Activated CD4-positive, alpha-beta T cell treated with anti-CD3 and anti-CD28 coated beads, Interleukin-2, Interleukin-6, amounts not matched to agents 100 ng/mL and 50 ng/mL, durations not matched to agents 16 hours and 8 hours (primary cell): Measurements from ENCODE around the gene POLA1.

Experiments
- DNase-seq: peaks from one replicate; pipeline ENCODE4 v3.0.0-alpha.2; 2020

Gene POLA1

DNA sequence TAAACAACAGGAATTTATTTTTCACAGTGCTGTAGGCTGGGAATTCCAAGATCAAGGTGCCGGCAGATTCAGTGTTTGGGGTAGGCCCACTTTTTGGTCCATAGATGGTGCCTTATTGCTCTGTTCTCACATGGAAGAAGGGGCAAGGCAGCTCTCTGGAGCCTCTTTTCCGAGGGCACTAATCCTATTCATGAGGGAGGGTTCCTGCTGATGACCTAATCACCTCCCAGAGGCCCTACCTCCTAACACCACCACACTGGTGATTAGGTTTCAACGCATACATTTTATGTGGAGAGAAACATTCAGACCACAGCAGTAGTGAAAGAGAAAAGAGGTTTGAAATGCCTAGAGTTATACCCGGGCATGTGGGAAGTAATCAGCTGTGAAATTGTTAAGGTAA, 1.4 kb upstream of the POLA1 start:
- no peak for DNase-seq

DNA sequence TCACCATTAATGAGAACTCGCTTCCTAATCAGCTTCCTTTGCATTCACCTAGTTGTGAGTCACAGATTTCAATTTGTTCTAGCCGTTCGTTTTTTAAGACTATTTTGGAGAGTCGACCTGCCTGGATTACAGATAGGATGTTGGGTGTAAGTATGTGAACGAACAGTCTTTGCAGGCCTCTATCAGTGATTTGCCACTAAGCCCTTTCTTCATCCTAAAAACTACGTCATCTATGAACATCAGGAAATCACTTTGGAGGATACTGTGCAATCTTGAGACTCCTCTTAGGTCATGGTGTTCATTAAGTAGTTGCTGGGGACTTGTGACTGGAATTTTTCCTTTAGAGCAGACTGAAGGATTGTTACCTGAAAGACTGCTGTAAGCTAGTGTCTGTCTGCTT, 1.1 kb downstream of the POLA1 start:
- DNase-seq = no peak

DNA sequence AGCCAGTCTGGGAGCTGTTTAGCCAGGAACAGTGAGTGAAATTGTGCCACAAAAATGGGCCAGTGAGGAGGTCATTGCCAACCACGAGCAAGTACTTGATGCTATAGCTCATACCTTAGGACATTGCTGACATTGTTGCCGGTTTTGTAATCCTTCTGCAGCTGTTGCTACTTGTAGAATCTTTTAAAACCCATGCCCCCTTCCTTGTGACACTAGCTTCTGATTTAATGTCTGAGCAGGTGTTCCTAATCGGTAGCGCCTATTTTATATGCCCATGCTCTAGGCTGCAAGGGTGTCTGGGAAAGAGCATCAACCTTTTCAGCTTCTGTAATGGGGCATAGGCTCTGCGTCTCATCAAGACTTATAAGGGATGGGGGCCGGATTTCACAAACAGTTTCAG, 2.6 kb downstream of the POLA1 start:
- no peak for DNase-seq

DNA sequence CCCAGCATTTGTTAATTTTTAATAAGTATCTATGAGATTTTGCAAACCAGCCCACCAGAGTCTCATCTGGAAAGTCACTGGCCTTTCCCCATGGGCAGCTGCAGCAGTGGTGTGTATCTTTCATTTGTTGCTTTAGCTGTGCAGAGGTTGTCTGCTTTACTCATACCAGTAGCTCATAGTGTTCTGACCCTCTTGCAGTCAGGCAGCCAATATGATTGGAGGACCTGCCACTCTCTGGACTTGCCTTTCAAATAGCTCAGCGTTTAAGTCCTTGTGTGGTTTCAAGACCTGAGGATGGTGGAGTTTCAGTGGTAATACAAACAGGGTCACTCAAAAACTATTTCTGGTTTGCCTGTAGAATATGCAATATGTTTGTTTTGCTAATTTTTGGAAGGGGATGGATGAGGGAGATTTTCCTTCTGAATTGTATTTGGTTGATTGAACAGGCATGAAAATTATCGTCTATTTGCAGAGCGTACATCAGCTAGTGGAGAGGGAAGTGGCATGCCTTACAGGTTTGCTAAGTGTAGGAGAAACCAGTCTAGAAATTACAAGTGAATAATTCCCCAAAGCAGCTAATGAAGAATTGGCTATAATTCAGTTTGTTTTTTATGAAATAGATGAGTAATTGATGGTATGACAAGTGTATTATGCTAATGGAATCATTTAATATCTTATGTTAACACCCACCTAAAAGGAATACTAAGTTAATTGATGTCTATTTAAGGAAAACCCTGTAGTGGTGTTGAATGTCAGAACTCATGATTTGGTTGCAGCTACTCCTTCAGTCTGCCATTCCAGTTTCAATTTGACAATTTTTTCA, 8.9 kb downstream of the POLA1 start:
- DNase-seq = no peak

DNA sequence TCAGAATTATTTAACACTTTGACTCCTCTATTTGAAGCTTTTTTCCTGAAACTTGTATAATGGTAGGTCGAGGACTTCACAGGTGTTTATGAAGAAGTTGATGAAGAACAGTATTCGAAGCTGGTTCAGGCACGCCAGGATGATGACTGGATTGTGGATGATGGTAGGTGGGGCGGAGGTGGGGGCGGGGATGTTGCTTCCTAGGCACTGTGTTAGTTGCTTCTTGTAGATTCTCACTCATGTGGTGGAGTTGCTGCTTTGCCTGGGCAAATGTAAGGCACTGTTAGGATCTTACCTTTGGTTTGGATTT, 9.4 kb downstream of the POLA1 start:
- no peak for DNase-seq

DNA sequence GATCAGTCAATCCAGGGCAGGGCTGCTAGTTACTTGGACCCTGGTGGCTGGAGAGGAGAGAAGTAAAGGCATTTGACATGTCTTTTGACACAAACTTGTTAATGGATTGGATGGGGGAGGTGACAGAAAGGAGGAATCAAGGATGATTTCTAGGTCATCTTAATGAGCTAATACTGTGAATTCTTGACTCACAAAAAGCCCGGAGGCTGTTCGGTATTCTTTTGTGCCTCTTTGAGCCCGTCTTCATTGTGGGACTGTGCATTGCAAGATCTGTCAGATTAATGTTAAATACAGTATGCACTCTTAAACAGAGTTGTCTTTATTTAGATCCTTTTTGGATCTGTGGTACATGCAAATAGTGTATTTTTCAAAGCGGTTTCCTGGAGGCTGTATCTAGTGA, 25.1 kb downstream of the POLA1 start:
- no peak for DNase-seq

DNA sequence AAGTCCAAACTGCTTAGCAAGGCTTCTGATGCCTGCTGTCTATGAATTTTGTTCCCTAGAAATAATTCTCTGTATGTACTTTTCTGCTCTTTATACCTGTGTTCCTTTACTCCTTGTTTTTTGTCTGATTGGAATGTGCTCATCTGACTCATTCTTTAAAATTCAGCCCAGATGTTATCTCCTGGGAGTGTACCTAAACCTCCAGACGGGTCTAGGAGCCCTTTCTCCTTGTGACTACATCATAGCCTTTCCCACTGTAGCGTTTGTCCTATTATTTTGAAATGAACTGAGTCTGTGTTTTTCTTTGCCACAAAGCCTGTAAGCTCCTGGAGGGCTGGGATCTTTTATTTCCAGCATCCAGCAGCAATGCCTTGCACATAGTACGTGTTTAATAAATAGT, 26.3 kb downstream of the POLA1 start:
- DNase-seq = no peak

DNA sequence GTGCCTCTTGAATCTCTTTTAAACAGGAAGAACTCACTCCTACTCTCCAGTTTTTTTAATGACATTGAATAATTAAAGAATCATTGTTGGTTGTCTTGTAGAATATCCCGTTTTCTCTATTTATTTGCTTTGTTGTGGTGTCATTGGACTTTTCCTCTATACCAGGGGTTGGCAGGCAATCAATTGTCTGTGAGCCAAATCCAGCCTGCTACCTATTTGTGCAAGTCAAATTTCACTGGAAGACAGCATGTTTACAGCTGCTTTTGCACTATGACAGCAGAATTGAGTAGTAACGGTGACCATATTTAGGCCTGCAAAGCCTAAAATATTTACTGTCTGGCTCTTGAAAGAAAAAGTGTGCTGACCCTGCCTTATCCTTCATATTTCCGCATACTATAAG, 34.8 kb downstream of the POLA1 start:
- DNase-seq = no peak

DNA sequence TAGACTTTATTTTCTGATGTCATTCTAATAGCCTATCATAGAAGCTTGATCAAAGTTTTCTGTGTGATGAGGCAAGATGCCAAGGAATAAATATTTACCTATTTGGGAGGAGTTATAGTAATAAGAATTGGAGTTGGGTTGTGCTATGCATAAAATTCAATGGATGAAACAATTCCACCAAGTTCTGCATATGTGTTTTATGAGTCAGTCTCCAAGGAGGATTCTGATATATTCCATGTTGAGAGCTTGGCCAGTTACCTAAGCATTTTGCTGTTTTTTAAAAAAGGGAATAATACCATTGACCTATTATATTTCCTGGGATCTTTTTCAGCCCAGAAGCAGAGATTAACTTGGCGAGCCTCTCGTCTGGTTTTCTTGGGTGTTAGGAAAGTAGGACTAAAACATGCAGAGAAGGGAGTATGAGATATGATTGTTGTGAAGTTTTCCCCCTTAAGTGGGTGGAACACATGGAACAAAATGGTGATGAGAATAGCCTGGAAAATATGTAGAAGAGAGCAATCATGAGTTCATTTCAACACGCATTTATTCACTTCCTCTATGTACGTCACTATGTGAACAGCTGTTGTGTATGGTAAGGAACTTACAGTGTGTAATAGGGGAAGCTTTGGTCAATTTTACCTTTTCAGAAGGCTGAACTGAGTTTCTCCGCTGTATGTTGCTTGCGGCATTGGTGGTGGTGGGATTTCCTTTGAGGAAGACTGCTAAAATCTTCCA, 39.2 kb downstream of the POLA1 start:
- DNase-seq = no peak

DNA sequence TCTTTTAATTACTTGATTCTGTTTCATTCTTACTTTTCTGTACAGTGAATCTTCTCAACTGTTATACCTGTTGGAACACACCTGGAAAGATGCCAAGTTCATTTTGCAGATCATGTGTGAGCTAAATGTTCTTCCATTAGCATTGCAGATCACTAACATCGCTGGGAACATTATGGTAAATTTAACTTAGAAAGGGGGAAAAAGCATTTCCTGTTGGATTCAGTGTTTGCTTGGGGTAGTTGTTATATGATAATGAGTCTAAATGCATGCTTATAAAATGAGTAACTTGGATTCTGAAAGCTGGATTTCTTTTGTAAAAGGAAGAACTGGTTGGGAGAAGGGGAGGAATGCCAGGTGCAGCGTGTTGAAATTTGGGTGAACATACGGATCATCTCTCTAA, 47.6 kb downstream of the POLA1 start:
- no peak for DNase-seq

DNA sequence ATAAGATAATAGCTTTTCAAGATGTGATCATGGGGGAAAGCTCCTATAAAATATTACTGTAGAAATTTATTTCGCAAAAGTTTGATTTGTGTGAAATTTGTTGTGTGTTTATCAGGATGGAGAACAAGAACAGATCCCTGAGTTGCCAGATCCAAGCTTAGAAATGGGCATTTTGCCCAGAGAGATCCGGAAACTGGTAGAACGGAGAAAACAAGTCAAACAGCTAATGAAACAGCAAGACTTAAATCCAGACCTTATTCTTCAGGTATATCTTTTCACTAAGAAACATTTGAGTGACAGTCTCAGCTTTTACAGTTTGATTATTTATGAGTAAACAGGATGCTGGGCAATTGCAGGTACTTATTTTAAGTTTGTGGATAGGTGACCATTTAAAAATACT, 54.5 kb downstream of the POLA1 start:
- no peak for DNase-seq

DNA sequence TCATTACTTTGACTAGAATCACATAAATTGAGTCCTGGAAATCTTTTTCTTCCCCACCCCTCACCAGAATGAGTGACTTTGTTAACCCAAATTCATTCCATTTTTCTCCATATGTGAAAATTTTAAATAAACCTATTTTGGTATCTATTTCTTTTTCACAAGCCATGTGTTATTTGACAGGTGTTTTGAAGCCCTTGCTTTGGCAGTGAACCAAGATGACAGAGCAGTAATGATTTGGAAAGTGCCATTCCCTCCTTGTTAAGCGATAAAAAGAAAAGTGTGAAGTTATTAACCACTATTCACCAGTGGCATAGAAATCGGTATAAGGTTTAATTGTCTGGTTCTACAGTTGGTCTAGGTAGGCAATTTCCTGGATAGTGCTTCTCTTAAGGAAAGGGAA, 66.1 kb downstream of the POLA1 start:
- no peak for DNase-seq

DNA sequence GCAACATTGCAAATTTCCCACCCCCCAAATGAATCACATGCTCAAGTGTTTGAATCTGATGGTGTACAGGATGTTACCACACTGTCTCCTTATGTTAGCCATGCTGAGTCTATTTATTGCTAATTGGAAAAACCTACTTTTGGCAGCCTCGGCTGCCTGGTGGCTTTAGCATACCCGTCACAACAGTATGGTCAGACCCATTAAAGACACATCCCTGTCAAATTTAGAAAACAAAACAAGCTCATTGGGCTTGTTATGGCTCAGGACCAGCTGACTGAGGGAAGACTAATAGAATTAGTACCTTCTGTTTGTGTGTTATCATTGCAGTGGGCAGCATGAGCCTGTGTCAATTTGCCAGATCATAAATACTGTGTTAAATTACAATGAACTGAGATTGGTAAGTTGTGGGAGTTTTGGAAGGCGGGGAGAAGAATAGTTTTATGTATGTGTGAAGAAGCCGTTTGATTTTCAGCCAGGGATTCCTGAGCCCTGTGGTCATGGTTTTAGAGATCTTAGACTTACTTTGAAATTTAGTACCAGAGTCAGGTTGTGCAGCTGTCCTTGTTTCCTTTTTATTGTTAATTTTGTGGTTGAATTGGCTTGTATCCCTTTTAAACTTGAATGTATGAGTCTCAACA, 66.8 kb downstream of the POLA1 start:
- DNase-seq = no peak

DNA sequence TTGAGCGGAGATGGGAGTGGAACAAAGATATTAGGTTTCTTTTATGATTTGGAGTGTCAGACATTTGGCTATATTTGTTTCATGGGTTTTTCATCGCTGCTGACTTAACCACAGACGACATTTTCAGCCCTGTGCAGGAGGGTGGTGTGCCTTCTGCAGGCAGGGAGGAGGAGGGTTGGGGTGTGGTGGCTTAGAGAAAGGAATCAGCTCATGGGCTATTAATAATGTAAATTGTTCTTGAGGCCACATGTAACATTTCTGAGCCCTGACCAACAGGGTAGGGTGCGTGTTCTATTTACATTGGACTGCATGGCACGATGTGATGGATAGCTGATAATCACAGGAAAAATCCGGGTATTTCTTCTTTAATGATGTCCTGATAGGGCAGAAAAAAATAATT, 67.6 kb downstream of the POLA1 start:
- no peak for DNase-seq

DNA sequence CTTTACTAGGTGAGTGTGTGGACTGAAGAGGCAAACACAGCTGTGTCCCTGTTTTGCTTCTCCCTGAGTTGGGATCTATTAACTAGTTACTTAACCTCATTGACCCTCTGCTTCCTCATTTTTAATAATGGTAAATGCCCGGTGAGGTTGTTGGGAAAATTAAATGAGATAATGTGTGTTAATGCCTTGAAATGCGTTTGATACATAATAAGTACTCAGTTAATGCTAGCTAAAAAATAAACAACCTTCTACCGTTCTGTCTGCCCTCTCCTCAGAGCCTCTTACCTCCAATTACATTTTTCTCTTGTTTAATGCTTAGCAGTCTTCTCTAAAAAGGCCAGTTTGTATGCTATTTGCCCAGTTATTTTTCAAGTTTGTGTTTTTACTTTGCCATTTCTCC, 70.3 kb downstream of the POLA1 start:
- DNase-seq = no peak

DNA sequence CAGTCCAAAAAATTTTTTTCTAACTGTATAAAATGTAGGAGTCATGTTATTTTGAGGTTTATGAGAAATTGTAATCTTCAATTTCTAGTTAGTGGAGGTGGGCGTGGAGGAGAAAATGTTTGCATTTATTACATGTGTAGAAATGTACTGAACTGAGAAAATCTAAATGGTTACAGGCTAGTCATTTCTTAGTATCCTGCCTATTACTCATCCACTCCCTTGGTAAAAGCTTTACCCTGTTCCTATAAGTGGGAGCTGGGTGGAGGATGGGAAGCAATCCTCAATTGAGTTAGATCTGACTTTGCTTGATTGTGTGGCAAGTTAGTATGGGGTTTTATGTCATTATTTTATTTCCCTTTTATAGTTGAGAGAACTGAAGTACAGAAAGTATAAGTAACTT, 73.8 kb downstream of the POLA1 start:
- DNase-seq = no peak

DNA sequence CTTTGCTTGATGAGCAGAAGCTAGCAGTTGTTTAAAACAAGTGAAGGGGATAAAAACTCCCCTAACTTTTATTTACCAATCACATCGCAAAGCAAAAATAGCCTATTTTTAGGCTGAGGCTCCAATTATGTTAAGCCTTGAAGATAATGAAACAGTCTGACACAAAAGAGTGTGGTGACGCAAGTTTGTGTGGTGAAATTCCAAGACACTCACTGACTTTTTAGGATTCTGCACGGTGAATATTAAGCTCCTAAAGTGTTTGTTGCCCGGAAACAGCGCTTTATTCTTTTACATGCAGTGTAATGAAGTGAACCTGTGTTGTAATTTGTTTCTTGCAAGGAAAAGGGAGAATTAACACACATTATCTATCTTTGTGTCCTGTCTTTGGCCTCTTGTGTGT, 74.8 kb downstream of the POLA1 start:
- no peak for DNase-seq

DNA sequence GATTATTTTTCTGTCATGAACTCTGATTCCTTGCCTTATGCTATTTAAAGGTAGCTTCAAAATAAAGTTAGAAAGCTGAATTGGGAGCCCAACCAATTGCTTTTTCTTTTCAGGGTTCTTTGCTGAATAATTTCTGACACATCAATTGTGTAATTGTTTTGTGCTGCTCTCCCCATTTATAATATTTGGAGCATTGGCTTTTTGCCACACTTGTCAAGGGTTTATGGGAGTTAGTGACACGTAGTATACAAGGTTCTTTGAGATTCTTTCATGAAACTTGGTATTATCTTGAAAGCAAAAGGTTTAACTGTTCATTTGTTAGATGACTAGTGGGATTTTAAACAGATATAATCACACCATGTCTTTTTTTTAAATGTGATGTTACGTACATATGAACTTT, 80.9 kb downstream of the POLA1 start:
- DNase-seq = no peak

DNA sequence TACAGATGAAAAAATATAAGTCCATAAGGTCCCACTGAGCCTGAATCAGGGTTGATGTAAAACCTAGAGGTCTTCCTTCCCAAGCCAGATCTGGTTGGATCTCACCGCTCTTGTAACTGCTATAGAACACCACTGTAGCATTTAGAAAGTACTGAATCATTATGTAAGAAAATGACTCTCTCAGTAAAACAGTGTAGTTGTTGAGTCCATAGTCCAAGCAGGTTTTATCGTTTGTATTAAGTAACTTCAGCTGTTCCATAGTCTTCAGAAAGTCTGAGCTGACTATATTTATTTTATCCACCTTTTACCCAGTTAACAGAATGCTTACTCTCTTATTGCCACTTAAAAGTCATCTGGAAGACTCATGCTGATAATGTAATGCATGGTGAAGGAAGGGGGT, 82.2 kb downstream of the POLA1 start:
- no peak for DNase-seq

DNA sequence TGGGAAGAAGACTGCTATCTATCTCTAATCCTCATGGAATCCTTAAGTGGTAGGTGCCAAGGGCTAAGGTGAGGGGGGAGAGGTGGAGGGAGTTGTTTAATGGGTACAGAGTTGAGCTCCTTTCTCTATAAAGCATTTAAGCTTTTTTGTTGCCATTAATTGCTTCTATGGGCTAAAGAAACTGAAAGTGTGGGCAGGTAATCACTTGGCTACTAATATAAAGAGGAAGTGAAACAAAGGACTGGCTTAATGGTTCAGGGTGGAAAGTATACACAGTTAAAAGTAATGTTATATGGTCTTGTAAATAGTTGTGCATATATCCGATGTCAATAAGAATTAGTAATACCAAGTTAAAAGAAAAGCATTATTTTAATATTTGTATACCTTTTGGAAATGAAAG, 83.9 kb downstream of the POLA1 start:
- no peak for DNase-seq

DNA sequence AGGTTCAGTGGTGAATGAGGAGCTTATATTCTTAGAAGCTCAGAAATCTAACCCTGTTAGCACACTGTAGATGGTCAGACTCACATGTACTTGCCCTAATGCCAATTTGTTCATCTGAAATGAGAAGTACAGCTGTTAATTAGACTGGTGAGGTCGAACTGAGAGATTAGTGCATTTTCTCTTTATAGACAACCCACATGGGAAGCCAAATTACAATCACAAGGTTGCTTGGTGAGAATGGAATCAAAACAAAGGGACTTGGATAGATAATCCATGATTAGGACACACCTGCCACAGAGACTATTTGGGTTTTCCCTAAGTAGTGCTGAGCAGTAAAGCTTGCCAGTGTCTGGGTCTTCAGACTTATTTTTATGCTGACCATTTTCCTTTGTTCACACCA, 88.3 kb downstream of the POLA1 start:
- no peak for DNase-seq

DNA sequence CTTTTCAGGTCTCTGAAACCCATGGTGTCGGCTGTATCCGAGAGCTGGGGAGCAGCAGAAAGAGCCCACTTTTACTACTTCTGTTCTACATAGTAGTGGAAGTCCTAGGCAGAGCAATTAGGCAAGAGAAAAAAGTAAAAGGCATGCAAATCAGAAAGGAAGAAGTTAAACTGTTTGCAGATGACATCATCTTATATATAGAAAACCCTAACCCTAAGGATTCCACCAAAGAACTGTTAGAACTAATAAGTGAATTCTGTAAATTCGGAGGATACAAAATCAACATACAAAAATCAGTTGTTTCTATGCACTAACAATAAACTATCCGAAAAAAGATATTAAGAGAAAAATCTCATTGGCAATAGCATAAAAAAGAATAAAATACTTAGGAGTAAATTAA, 95.3 kb downstream of the POLA1 start:
- no peak for DNase-seq

DNA sequence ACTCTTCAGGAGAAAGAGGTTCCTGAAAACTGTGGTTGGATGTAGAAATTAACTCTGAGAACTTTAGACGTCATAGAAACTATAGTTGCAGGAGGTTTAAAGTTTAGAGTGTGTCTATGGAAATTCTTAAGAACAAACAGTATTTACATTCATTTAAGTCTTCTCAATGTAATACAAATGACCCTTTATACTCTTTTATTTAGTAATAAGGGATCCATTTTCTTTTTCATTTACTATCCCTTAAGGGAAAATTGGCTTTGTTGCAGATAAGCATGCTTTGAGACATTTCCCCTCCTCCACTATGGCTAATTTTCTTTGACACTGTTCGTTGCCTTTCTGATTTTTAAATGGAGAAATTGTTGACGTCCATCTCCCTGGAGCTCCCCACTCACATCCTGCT, 96.4 kb downstream of the POLA1 start:
- no peak for DNase-seq

DNA sequence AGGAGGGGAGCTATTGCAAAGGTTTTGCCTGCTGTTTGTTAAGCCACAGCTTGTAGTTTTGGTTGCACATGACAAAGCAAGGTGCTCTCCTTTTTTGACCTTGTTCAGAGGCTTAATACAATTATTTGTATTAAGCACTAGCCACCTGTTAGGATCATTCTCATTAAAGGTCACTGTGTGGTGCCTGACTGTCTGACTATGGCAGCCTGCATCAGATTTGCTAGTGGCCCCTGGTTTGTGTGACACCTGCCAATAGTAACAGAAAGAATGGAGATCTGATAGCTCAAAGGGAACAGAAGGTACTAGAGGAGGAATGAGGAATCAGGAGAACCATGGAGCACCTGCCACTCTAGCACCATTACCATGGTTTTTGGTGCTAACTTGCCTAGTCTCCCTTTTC, 102.5 kb downstream of the POLA1 start:
- no peak for DNase-seq

DNA sequence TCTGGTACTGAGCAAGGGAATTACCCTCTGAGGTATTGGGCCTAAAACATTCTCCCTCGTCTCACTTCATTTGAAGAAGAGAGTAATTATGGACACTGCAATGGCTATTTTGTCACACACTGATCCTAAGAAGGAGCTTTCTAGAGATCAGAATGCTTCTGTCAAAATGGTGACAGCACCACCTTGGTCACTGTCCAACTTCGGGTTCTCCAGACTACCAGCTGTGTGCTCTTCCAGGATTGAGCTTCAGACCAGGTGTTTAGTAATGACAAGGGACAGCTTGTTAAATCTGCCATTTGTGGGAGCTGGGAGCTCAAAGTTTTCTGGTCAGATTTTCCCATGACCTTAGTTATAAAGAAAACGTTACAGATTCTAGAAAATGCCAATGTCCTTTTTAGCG, 105.4 kb downstream of the POLA1 start:
- DNase-seq = no peak
